DND-41 (cell line): ENCODE measurements around the gene SLC2A13.

Source experiments
- ATAC-seq: fragments of 200-7000 bp; cut with Tn5 transposase; 3 replicates; pipeline ENCODE4 v1.9.1; 2021; ENCODE audit warnings: low read depth; ENCODE audit not compliant: insufficient read depth
- DNase-seq: peaks from one replicate; pipeline ENCODE4 v3.0.0-alpha.2; 2020
- H2AFZ ChIP-seq: 2 replicates; pipeline ENCODE4 v1.6.0; 2012; ENCODE audit warnings: low read depth, low read length
- H3K27ac ChIP-seq: 2 replicates; pipeline ENCODE4 v1.5.1; 2012; ENCODE audit warnings: low read length, inconsistent platforms
- H3K27me3 ChIP-seq: fragments of 200-600 bp; sonication (generic); 2 replicates; pipeline ENCODE4 v1.6.0; 2012; ENCODE audit warnings: low read length, mild to moderate bottlenecking, inconsistent platforms; ENCODE audit not compliant: insufficient read depth, poor library complexity
- H3K36me3 ChIP-seq: 2 replicates; pipeline ENCODE4 v1.5.1; 2012; ENCODE audit warnings: low read length, inconsistent platforms; ENCODE audit not compliant: insufficient read depth
- H3K4me1 ChIP-seq: 2 replicates; pipeline ENCODE4 v1.5.1; 2012; ENCODE audit warnings: mild to moderate bottlenecking, low read length; ENCODE audit not compliant: insufficient read depth
- H3K4me2 ChIP-seq: 2 replicates; pipeline ENCODE4 v1.6.0; 2012; ENCODE audit warnings: mild to moderate bottlenecking, moderate library complexity, low read length, inconsistent platforms; ENCODE audit not compliant: insufficient read depth
- H3K4me3 ChIP-seq, 2 experiments: fragments of 200-600 bp in 1 of 2; shearing (Covaris generic) in 1 of 2; 2 replicates each; pipeline ENCODE4 v1.5.1; 2012 to 2016; ENCODE audit warnings: inconsistent platforms in 2 of 2, low read length in 2 of 2, mild to moderate bottlenecking in 2 of 2, low read depth in 1 of 2, moderate library complexity in 1 of 2
- H3K79me2 ChIP-seq: 2 replicates; pipeline ENCODE4 v1.6.0; 2012; ENCODE audit warnings: low read length, inconsistent platforms; ENCODE audit not compliant: insufficient read depth
- H3K9ac ChIP-seq: 2 replicates; pipeline ENCODE4 v1.6.0; 2012; ENCODE audit warnings: low read depth, mild to moderate bottlenecking, inconsistent platforms, low read length, moderate library complexity
- H3K9me3 ChIP-seq: 2 replicates; pipeline ENCODE4 v1.5.1; 2012; ENCODE audit warnings: low read length, moderate library complexity, mild to moderate bottlenecking, inconsistent platforms; ENCODE audit not compliant: insufficient read depth, severe bottlenecking
- H4K20me1 ChIP-seq: 2 replicates; pipeline ENCODE4 v1.6.0; 2012; ENCODE audit warnings: low read length; ENCODE audit not compliant: insufficient read depth
- EZH2 ChIP-seq: IDR thresholded peaks from 3 replicates; pipeline ENCODE4 v1.6.1; 2012; ENCODE audit warnings: borderline replicate concordance, low read depth, mild to moderate bottlenecking, moderate library complexity, low read length, inconsistent platforms; ENCODE audit not compliant: severe bottlenecking
- TF ChIP-seq, protein P1 (sequence below): IDR thresholded peaks from 2 replicates; pipeline ENCODE4 v1.5.1; 2012; ENCODE audit warnings: borderline replicate concordance, low read length, moderate library complexity, mild to moderate bottlenecking; ENCODE audit not compliant: poor library complexity, severe bottlenecking; ENCODE audit errors: extremely low read depth

SLC2A13 gene

GRCh38 chr12:40010899-40011774 lies 94.7 kb downstream of the SLC2A13 start:
- ATAC-seq = peak; percentile 63; the same call in 1 of the 3 replicates
- Histone ChIP-seq H4K20me1 (no peaks in the 10 kb centered on the region), H3K4me2 (peak overlapping the region; percentile 39; the same call in 1 of the 2 replicates), H3K27ac (no peak overlapping the region), H3K9ac (no peak overlapping the region), H3K9me3 (no peaks in the 10 kb centered on the region), H3K4me1 (no peaks in the 10 kb centered on the region), H2AFZ (peak overlapping the region; percentile 33), H3K79me2 (no peaks in the 10 kb centered on the region), H3K27me3 (no peaks in the 10 kb centered on the region), H3K36me3 (no peaks in the 10 kb centered on the region), H3K4me3 (peak overlapping the region in 1 of 2 experiments; percentile 24; a peak in 1 of 4 replicates)
- DNase-seq = peak; percentile 6
- TF ChIP-seq EZH2 = no peak
- TF ChIP-seq, protein P1, sequence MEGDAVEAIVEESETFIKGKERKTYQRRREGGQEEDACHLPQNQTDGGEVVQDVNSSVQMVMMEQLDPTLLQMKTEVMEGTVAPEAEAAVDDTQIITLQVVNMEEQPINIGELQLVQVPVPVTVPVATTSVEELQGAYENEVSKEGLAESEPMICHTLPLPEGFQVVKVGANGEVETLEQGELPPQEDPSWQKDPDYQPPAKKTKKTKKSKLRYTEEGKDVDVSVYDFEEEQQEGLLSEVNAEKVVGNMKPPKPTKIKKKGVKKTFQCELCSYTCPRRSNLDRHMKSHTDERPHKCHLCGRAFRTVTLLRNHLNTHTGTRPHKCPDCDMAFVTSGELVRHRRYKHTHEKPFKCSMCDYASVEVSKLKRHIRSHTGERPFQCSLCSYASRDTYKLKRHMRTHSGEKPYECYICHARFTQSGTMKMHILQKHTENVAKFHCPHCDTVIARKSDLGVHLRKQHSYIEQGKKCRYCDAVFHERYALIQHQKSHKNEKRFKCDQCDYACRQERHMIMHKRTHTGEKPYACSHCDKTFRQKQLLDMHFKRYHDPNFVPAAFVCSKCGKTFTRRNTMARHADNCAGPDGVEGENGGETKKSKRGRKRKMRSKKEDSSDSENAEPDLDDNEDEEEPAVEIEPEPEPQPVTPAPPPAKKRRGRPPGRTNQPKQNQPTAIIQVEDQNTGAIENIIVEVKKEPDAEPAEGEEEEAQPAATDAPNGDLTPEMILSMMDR = peak; percentile 63

GRCh38 chr12:40002178-40003169 lies 103.4 kb downstream of the SLC2A13 start:
- Histone ChIP-seq H2AFZ (no peak overlapping the region), H3K9ac (no peak overlapping the region), H3K9me3 (peaks cover 10% of the 10 kb centered on the region), H3K4me3 (no peak overlapping the region), H3K79me2 (no peaks in the 10 kb centered on the region), H3K4me2 (no peak overlapping the region), H3K4me1 (no peaks in the 10 kb centered on the region), H3K27me3 (no peaks in the 10 kb centered on the region), H3K36me3 (no peaks in the 10 kb centered on the region), H3K27ac (no peak overlapping the region), H4K20me1 (no peaks in the 10 kb centered on the region)
- ATAC-seq (no peak), DNase-seq (no peak)
- no peak for TF ChIP-seq EZH2
- TF ChIP-seq, protein P1 = no peak

- TF ChIP-seq, protein P1 = no peak
- no peak for TF ChIP-seq EZH2
- H3K4me1 ChIP-seq = no peaks in the 10 kb centered on the region
- no peak overlapping the region for H2AFZ ChIP-seq
- H3K36me3 ChIP-seq = no peaks in the 10 kb centered on the region
- H3K4me2 ChIP-seq = no peak overlapping the region
- H3K27ac ChIP-seq = no peak overlapping the region
- H3K9me3 ChIP-seq = peaks cover 10% of the 10 kb centered on the region
- H3K79me2 ChIP-seq = no peaks in the 10 kb centered on the region
- no peak overlapping the region for H3K4me3 ChIP-seq
- no peaks in the 10 kb centered on the region for H4K20me1 ChIP-seq
- ATAC-seq (no peak), DNase-seq (no peak)
- H3K9ac ChIP-seq = no peak overlapping the region
- H3K27me3 ChIP-seq = no peaks in the 10 kb centered on the region
Observed at GRCh38 chr12:40001406-40001805, 104.5 kb downstream of the SLC2A13 start.
